HEK293 (cell line): ENCODE measurements around the gene COL5A1.

Experiments
- CTCF ChIA-PET: fragments of 350-600 bp; formaldehyde crosslinking; extraction: SDS; loops from one replicate; lab custom pipeline; 2021; ENCODE audit warnings: antibody characterized with exemption; lab: Yijun Ruan, JAX
- POLR2A ChIA-PET: fragments of 300-600 bp; formaldehyde crosslinking; extraction: SDS; loops from one replicate; lab custom pipeline; 2020; ENCODE audit warnings: antibody characterized with exemption, inconsistent platforms; lab: Yijun Ruan, JAX
- H3K27ac ChIP-seq: fragments of 200-500 bp; sonication (Bioruptor generic); 2 replicates; pipeline ENCODE4 v1.5.1; 2014; ENCODE audit warnings: low read depth, low read length, control low read depth, inconsistent platforms; ENCODE audit errors: extremely low read depth
- H3K36me3 ChIP-seq, 2 experiments: fragments of 200-500 bp in 1 of 2; sonication (Bioruptor generic) in 1 of 2; 1 replicate in 1 of 2; 2 replicates in 1 of 2; pipeline ENCODE4 v1.5.1; 2014 to 2017; ENCODE audit warnings: inconsistent platforms in 2 of 2, low read length in 2 of 2; ENCODE audit not compliant: control insufficient read depth in 2 of 2, insufficient read depth in 1 of 2
- H3K4me1 ChIP-seq: fragments of 200-500 bp; sonication (Bioruptor generic); 2 replicates; pipeline ENCODE4 v1.5.1; 2014; ENCODE audit warnings: mild to moderate bottlenecking, low read length, inconsistent platforms; ENCODE audit not compliant: control insufficient read depth, insufficient read depth
- H3K4me3 ChIP-seq: 2 replicates; pipeline ENCODE4 v1.5.1; 2011; ENCODE audit warnings: low read depth, mild to moderate bottlenecking, control low read depth, low read length, moderate library complexity
- H3K9me3 ChIP-seq: fragments of 200-500 bp; sonication (Bioruptor generic); 2 replicates; pipeline ENCODE4 v1.5.1; 2014; ENCODE audit warnings: low read depth, low read length, inconsistent platforms; ENCODE audit not compliant: control insufficient read depth, insufficient read depth
- ELK4 ChIP-seq: IDR thresholded peaks from 2 replicates; pipeline ENCODE4 v1.6.1; 2011; ENCODE audit warnings: mild to moderate bottlenecking, low read depth, low read length, borderline replicate concordance
- IKZF3 ChIP-seq: fragments of 450-650 bp; IDR thresholded peaks from 2 replicates; pipeline ENCODE4 v1.5.0; 2018; ENCODE audit warnings: missing biosample characterization, mild to moderate bottlenecking, missing genetic modification characterization, moderate library complexity
- KLF1 ChIP-seq: fragments of 450-650 bp; formaldehyde crosslinking; IDR thresholded peaks from 2 replicates; pipeline ENCODE4 v1.5.1; 2016; ENCODE audit warnings: missing biosample characterization, missing genetic modification characterization
- KLF9 ChIP-seq: fragments of 450-650 bp; formaldehyde crosslinking; IDR thresholded peaks from 2 replicates; pipeline ENCODE4 v1.5.1; 2016; ENCODE audit warnings: missing biosample characterization, missing genetic modification characterization, low read depth
- RBAK ChIP-seq: fragments of 450-650 bp; formaldehyde crosslinking; IDR thresholded peaks from 2 replicates; pipeline ENCODE4 v1.5.1; 2016; ENCODE audit warnings: missing biosample characterization, missing genetic modification characterization
- REPIN1 ChIP-seq: fragments of 450-650 bp; formaldehyde crosslinking; IDR thresholded peaks from 2 replicates; pipeline ENCODE4 v1.5.1; 2017; ENCODE audit warnings: missing biosample characterization, missing genetic modification characterization, low read depth
- SCRT1 ChIP-seq: fragments of 450-650 bp; formaldehyde crosslinking; IDR thresholded peaks from 2 replicates; pipeline ENCODE4 v1.5.1; 2016; ENCODE audit warnings: missing biosample characterization, missing genetic modification characterization, borderline replicate concordance
- SETDB1 ChIP-seq: IDR thresholded peaks from one replicate; pipeline ENCODE4 v1.6.1; 2017; ENCODE audit warnings: mild to moderate bottlenecking, low read length, moderate library complexity, mixed read lengths; ENCODE audit not compliant: insufficient read length
- ZIC2 ChIP-seq: fragments of 450-650 bp; formaldehyde crosslinking; IDR thresholded peaks from 2 replicates; pipeline ENCODE4 v1.5.1; 2016; ENCODE audit warnings: missing biosample characterization, missing genetic modification characterization
- ZNF175 ChIP-seq: fragments of 450-650 bp; formaldehyde crosslinking; IDR thresholded peaks from 2 replicates; pipeline ENCODE4 v1.5.1; 2016; ENCODE audit warnings: missing biosample characterization, missing genetic modification characterization
- ZNF211 ChIP-seq: fragments of 450-650 bp; formaldehyde crosslinking; IDR thresholded peaks from 2 replicates; pipeline ENCODE4 v1.5.1; 2016; ENCODE audit warnings: low read depth, missing biosample characterization, missing genetic modification characterization
- ZNF37A ChIP-seq: fragments of 450-650 bp; IDR thresholded peaks from 2 replicates; pipeline ENCODE4 v1.5.1; 2018; ENCODE audit warnings: missing biosample characterization, missing genetic modification characterization
- ZNF423 ChIP-seq: fragments of 450-650 bp; formaldehyde crosslinking; IDR thresholded peaks from 2 replicates; pipeline ENCODE4 v1.5.1; 2016; ENCODE audit warnings: missing biosample characterization, missing genetic modification characterization
- ZNF513 ChIP-seq: fragments of 450-650 bp; IDR thresholded peaks from 2 replicates; pipeline ENCODE4 v1.5.1; 2018; ENCODE audit warnings: missing biosample characterization, missing genetic modification characterization
- ZNF571 ChIP-seq: fragments of 450-650 bp; formaldehyde crosslinking; IDR thresholded peaks from 2 replicates; pipeline ENCODE4 v1.5.0; 2017; ENCODE audit warnings: missing biosample characterization, missing genetic modification characterization
- ZNF639 ChIP-seq: fragments of 450-650 bp; formaldehyde crosslinking; IDR thresholded peaks from 2 replicates; pipeline ENCODE4 v1.5.1; 2016; ENCODE audit warnings: missing biosample characterization, missing genetic modification characterization
- ZNF664 ChIP-seq: fragments of 450-650 bp; formaldehyde crosslinking; IDR thresholded peaks from 2 replicates; pipeline ENCODE4 v1.5.1; 2016; ENCODE audit warnings: missing biosample characterization, missing genetic modification characterization
- ZNF692 ChIP-seq: fragments of 450-650 bp; formaldehyde crosslinking; IDR thresholded peaks from 2 replicates; pipeline ENCODE4 v1.5.1; 2016; ENCODE audit warnings: missing biosample characterization, missing genetic modification characterization
- ZNF777 ChIP-seq: fragments of 450-650 bp; formaldehyde crosslinking; IDR thresholded peaks from 2 replicates; pipeline ENCODE4 v1.5.1; 2017; ENCODE audit warnings: missing biosample characterization, missing genetic modification characterization, borderline replicate concordance
- ZNF792 ChIP-seq: fragments of 450-650 bp; formaldehyde crosslinking; IDR thresholded peaks from 2 replicates; pipeline ENCODE4 v1.5.1; 2016; ENCODE audit warnings: missing biosample characterization, missing genetic modification characterization
- ZSCAN30 ChIP-seq: fragments of 450-650 bp; IDR thresholded peaks from 2 replicates; pipeline ENCODE4 v1.5.1; 2018; ENCODE audit warnings: missing biosample characterization, mild to moderate bottlenecking, missing genetic modification characterization, moderate library complexity

The COL5A1 gene

GRCh38 chr9:134618163-134618832 is 23.3 kb upstream of the COL5A1 start:
- no peak overlapping the region for H3K4me3 ChIP-seq
- ChIA-PET CTCF (interaction anchor here (0.7 to 1.2 kb wide), 5 partner anchors 12 to 432 kb away, joined by 3 read pairs; partner anchors contain the start of gene COL5A1), POLR2A (no interaction called here)
- H3K4me1 ChIP-seq = no peaks in the 10 kb centered on the region
- no peaks in the 10 kb centered on the region for H3K36me3 ChIP-seq
- TF ChIP-seq RBAK (tag by site-specific recombination) = no peak
- TF ChIP-seq ZNF692 (tag by site-specific recombination) = no peak
- TF ChIP-seq ZSCAN30 = no peak
- no peak for TF ChIP-seq REPIN1
- no peak overlapping the region for H3K27ac ChIP-seq
- no peaks in the 10 kb centered on the region for H3K9me3 ChIP-seq

- no peaks in the 10 kb centered on the region for H3K36me3 ChIP-seq
- H3K4me1 ChIP-seq = no peaks in the 10 kb centered on the region
- H3K27ac ChIP-seq = no peak overlapping the region
- ChIA-PET POLR2A (interaction anchor here (1.1 kb wide), 1 partner anchor 22 kb away, joined by 3 read pairs; no protein-coding TSS in a partner anchor), CTCF (interaction anchor here (1.0 kb wide), 1 partner anchor 11 kb away, joined by 3 read pairs; no protein-coding TSS in a partner anchor)
- no peaks in the 10 kb centered on the region for H3K9me3 ChIP-seq
- no peak overlapping the region for H3K4me3 ChIP-seq
- TF ChIP-seq RBAK (tag by site-specific recombination) (no peak), ZNF211 (tag by site-specific recombination) (no peak), ZNF777 (tag by site-specific recombination) (no peak), ZIC2 (tag by site-specific recombination) (peak; percentile 55), KLF1 (tag by site-specific recombination) (no peak)
These were observed 22.7 kb upstream of the COL5A1 start for GRCh38 chr9:134618833-134619447.

GRCh38 chr9:134619448-134619982 is 22.1 kb upstream of the COL5A1 start:
- ChIA-PET CTCF (no interaction called here), POLR2A (interaction anchor here (1.1 kb wide), 1 partner anchor 21 kb away, joined by 3 read pairs; no protein-coding TSS in a partner anchor)
- H3K9me3 ChIP-seq = no peaks in the 10 kb centered on the region

GRCh38 chr9:134619983-134620661 is 21.5 kb upstream of the COL5A1 start:
- Histone ChIP-seq H3K4me1 (no peaks in the 10 kb centered on the region), H3K27ac (no peak overlapping the region), H3K4me3 (no peak overlapping the region), H3K9me3 (no peaks in the 10 kb centered on the region), H3K36me3 (no peaks in the 10 kb centered on the region)
- POLR2A ChIA-PET = interaction anchor here (1.1 kb wide), 1 partner anchor 21 kb away, joined by 3 read pairs; no protein-coding TSS in a partner anchor
- TF ChIP-seq IKZF3 (tag by site-specific recombination) (no peak), ZNF571 (no peak), ZNF639 (no peak), SCRT1 (no peak), SETDB1 (no peak), ELK4 (no peak), ZNF175 (tag by site-specific recombination) (no peak), ZNF513 (no peak), ZNF37A (tag by site-specific recombination) (no peak), ZNF792 (tag by site-specific recombination) (no peak), ZNF664 (tag by site-specific recombination) (no peak)
- CTCF ChIA-PET = interaction anchor here (1.3 kb wide), 1 partner anchor 17 kb away, joined by 3 read pairs; no protein-coding TSS in a partner anchor

More at GRCh38 chr9:134619448-134619982, 22.1 kb upstream of the COL5A1 start:
- no peak for TF ChIP-seq ZNF423 (tag by site-specific recombination)
- TF ChIP-seq KLF9 (tag by site-specific recombination) = no peak
- peak; percentile 30; the same call in 1 of the 2 replicates for TF ChIP-seq ZIC2 (tag by site-specific recombination)
- no peak overlapping the region for H3K27ac ChIP-seq
- no peaks in the 10 kb centered on the region for H3K36me3 ChIP-seq
- no peaks in the 10 kb centered on the region for H3K4me1 ChIP-seq
- no peak overlapping the region for H3K4me3 ChIP-seq
